Chondrocyte (in vitro differentiated cells): ENCODE results near the gene TBC1D5. TPM values are rescaled to one million over a fixed set of nuclear protein-coding genes. Genes with fewer than 3 reads are reported as not detected.

Experiments used
- DNase-seq: peaks from one replicate; pipeline ENCODE4 v3.0.0; 2021; ENCODE audit warnings: mixed read lengths, low spot score
- H3K27ac Mint-ChIP-seq: one replicate; pipeline ENCODE4 v1.8.0; 2021; ENCODE audit warnings: mild to moderate bottlenecking, moderate library complexity, mixed read lengths; ENCODE audit not compliant: unreplicated experiment
- H3K27me3 Mint-ChIP-seq: 2 replicates; pipeline ENCODE4 v1.8.0; 2021; ENCODE audit warnings: low read depth, mixed read lengths
- H3K36me3 Mint-ChIP-seq: 2 replicates; pipeline ENCODE4 v1.8.0; 2021; ENCODE audit warnings: low read depth, mixed read lengths
- H3K4me1 Mint-ChIP-seq: 2 replicates; pipeline ENCODE4 v1.8.0; 2021; ENCODE audit warnings: low read depth, mild to moderate bottlenecking, mixed read lengths
- H3K4me3 Mint-ChIP-seq: one replicate; pipeline ENCODE4 v1.8.0; 2021; ENCODE audit warnings: mild to moderate bottlenecking, moderate library complexity, mixed read lengths; ENCODE audit not compliant: unreplicated experiment
- H3K9me3 Mint-ChIP-seq: 2 replicates; pipeline ENCODE4 v1.8.0; 2021; ENCODE audit warnings: low read depth, mixed read lengths
- total RNA-seq: library from RNA; stranded (reverse); gene quantifications from 3 replicates; pipeline ENCODE4 v1.2.1, GENCODE V29; 2021
- TF ChIP-seq, protein P1 (sequence below): fragments of 200-600 bp; sonication (generic); IDR thresholded peaks from 2 replicates; pipeline ENCODE4 v1.5.0; 2021; ENCODE audit warnings: antibody characterized with exemption, mild to moderate bottlenecking, moderate library complexity

Gene TBC1D5
- total RNA-seq, 1 donor from 2014 or later, result 44.6 TPM

DNA sequence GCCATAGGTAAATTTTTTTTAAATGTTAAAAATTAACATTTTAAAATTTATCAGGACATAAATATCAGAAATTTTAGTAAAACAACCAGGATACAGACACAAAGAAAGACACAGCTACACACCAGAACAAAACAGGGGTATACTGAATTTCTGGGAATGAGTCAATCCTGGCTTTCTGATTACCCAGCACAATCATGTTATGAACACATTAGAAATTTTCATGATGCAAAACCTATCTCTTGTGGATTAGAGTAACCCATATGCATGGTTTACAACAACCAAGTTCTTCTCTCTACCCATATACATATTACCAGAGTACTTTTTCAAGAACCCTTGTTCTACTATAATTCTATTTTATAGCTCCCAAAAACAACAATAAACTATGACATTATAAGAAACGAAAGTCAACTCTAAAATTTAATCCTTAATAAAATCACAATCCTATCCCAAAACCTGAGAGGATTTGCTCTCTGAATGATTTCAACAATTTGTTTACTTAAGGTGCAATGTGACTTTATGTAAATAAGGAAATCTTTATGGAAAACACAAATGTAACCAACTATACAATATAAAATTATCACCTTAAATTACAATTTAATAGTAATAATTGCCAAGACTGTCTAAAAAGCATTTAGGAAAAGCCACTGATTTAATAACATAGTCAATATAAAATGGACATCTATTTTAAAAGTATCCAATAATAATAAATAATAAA lies 184.5 kb downstream of the TBC1D5 start:
- Mint-ChIP-seq H3K27me3 (no peaks in the 10 kb centered on the region), H3K36me3 (no peaks in the 10 kb centered on the region), H3K27ac (no peak overlapping the region), H3K4me3 (no peak overlapping the region), H3K9me3 (no peaks in the 10 kb centered on the region), H3K4me1 (peaks cover 6% of the 10 kb centered on the region)
- TF ChIP-seq, protein P1, sequence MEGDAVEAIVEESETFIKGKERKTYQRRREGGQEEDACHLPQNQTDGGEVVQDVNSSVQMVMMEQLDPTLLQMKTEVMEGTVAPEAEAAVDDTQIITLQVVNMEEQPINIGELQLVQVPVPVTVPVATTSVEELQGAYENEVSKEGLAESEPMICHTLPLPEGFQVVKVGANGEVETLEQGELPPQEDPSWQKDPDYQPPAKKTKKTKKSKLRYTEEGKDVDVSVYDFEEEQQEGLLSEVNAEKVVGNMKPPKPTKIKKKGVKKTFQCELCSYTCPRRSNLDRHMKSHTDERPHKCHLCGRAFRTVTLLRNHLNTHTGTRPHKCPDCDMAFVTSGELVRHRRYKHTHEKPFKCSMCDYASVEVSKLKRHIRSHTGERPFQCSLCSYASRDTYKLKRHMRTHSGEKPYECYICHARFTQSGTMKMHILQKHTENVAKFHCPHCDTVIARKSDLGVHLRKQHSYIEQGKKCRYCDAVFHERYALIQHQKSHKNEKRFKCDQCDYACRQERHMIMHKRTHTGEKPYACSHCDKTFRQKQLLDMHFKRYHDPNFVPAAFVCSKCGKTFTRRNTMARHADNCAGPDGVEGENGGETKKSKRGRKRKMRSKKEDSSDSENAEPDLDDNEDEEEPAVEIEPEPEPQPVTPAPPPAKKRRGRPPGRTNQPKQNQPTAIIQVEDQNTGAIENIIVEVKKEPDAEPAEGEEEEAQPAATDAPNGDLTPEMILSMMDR, result no peak
- no peak for DNase-seq

DNA sequence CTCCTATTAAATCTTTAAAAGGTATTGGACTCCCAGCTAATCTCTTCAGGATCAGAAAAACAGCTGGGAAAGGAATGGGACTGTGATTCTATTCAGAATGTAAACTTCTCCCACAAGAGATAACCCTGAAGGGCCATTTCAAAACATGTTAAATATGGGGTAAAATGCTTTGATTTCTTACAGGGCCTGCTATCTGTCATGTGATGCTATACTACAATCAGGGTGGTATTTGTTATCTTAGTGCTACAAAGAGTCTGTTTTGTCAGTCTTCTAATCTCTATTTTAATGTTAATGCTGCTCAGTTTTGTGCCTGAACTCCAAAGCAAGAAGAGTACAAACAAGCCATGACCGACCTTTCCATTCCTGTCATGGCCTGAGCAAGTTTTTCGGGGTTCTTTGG lies 186.9 kb downstream of the TBC1D5 start:
- H3K4me3 Mint-ChIP-seq, result no peak overlapping the region
- peaks cover 8% of the 10 kb centered on the region for H3K4me1 Mint-ChIP-seq
- H3K36me3 Mint-ChIP-seq, result no peaks in the 10 kb centered on the region
- no peak overlapping the region for H3K27ac Mint-ChIP-seq
- no peak for DNase-seq
- H3K9me3 Mint-ChIP-seq, result no peaks in the 10 kb centered on the region
- TF ChIP-seq, protein P1, result no peak
- no peaks in the 10 kb centered on the region for H3K27me3 Mint-ChIP-seq

DNA sequence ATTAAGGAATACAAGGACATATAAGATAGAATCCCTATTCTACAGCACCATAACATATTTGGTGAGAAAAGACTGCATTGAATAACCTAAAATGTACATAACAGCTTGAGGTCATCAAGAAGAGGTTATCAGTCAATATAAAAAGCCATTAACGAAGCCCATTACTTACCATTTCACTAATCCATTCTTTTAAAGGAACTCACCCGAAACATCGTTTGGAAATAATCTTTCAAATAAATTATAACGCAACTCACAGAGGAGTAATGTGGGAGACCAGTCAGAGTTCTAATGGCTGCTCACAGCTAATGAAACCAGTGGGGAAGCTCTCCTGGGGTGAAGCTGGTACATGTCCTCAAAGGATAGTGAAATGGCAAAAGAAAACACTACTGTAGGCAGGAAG lies 188.4 kb downstream of the TBC1D5 start:
- DNase-seq, result no peak
- Mint-ChIP-seq H3K27me3 (no peaks in the 10 kb centered on the region), H3K4me1 (peaks cover 8% of the 10 kb centered on the region), H3K27ac (no peak overlapping the region), H3K9me3 (no peaks in the 10 kb centered on the region), H3K36me3 (no peaks in the 10 kb centered on the region), H3K4me3 (no peak overlapping the region)
- TF ChIP-seq, protein P1, result no peak

DNA sequence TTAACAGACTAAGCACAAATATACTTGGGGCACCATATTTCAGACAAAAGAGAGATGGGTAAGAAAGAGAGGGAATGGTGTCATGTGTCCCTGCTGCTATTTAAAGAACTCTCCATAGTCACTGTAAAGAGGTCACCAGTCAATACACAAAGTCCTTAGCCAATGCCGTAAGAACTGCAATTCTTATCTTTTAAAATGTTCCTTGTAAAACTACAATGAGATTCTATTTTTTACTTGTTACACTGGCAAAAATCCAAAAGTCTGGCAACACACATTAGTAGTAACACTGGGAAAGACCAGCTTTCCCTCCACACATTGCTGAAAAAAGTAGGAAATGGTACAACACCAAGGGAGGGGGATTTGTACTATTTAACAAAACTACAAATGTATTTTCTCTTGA lies 189.4 kb downstream of the TBC1D5 start:
- TF ChIP-seq, protein P1, result no peak
- Mint-ChIP-seq H3K9me3 (no peaks in the 10 kb centered on the region), H3K27ac (no peak overlapping the region), H3K4me3 (no peak overlapping the region), H3K27me3 (no peaks in the 10 kb centered on the region), H3K4me1 (peaks cover 8% of the 10 kb centered on the region), H3K36me3 (no peaks in the 10 kb centered on the region)
- no peak for DNase-seq

GRCh38 chr3:17552351-17552750 lies 190.1 kb downstream of the TBC1D5 start:
- H3K4me1 Mint-ChIP-seq, result peaks cover 8% of the 10 kb centered on the region
- H3K9me3 Mint-ChIP-seq, result no peaks in the 10 kb centered on the region

More at GRCh38 chr3:17552351-17552750, 190.1 kb downstream of the TBC1D5 start:
- no peaks in the 10 kb centered on the region for H3K27me3 Mint-ChIP-seq
- no peak overlapping the region for H3K27ac Mint-ChIP-seq
- DNase-seq, result no peak
- H3K4me3 Mint-ChIP-seq, result no peak overlapping the region
- H3K36me3 Mint-ChIP-seq, result no peaks in the 10 kb centered on the region
- TF ChIP-seq, protein P1, result no peak
